HG03354 (cell line): ENCODE results near the gene IFNGR2.

Experiments
- ATAC-seq: cut with Tn5 transposase; IDR thresholded peaks from one replicate; pipeline ENCODE4 v1.9.1; 2021; ENCODE audit warnings: mild to moderate bottlenecking; ENCODE audit not compliant: unreplicated experiment, poor library complexity, severe bottlenecking

The IFNGR2 gene

DNA sequence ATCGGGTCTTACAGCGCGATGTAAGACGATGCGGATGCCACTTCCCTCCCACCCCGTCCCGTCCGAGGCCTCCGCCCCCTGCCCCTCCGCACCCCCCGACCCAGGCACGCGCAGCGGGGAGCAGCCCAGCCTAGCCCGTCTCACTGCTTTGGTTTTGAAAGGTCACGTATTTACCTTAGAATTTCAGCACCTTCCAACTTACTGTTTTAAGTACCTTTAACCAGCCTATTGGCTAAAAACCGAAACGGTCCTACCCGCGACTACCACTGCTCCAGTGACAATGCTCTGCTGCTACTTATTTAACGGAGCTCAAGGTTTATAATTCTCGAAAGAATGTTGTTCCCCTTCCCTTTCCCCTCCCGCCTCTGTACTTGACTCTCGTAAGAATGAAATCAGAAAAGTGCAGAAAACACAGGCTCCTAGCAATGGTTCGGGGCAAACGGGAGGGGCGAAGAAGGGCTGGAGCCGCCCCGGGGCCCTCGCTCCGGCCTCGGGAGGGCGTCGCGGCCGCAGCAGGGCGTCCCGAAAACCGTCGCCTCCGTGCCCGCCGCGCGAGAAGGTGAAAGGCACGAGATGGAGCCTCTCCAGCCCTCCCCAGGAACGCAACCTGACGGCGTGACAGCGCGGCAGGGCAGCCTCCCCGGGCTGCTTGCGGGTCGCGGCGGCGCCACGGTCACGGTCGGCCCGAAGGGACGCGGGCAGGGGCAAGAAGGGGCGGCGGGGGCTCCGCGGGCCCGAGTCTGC is 75.9 kb downstream of the IFNGR2 start:
- peak; percentile 32 for ATAC-seq

DNA sequence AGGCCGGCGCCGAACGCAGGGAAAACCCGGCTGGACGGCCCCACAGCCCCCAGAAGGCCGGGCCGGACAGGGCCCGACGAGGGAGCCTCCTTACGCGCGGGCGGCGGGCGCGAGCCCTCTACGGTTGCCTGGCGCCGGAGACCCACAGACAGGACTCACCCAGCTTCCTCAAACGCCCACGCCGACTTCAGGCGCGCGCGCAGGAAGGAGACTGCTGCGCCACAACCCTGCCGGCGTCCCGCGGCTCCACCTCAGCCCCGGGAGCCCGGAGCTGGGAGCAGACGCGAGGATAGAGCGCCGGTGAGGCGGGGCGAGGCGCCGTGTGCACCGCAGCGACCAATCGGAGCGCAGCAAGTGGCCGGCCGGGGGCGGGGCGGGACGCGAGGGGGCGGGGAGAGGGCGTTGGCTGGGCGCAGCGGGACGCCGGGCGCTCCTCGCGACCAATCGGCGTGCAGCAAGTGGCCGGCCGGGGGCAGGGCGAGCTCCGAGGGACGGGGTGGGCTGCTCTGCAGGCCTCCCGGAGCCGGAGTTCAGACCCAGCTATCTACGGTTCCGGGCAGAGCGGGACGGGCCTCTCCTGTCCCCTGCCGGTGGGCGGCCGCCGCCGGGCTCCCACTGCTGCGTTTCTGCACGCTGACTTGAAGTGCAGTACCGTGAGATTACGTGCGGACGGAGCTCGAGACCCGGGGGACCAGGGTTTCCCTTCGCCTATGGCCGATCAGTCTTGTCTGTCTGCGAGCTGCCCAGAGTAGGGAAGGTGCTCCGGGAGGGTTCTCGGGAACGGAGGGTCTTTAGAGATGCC is 76.7 kb downstream of the IFNGR2 start, which contains the start of gene TMEM50B:
Gene TMEM50B, minus strand, starts transcription at position 296 of the 802 bp plus-strand sequence. CDS start 11,089 bp downstream, outside the sequence.
- peak; percentile 88 for ATAC-seq

DNA sequence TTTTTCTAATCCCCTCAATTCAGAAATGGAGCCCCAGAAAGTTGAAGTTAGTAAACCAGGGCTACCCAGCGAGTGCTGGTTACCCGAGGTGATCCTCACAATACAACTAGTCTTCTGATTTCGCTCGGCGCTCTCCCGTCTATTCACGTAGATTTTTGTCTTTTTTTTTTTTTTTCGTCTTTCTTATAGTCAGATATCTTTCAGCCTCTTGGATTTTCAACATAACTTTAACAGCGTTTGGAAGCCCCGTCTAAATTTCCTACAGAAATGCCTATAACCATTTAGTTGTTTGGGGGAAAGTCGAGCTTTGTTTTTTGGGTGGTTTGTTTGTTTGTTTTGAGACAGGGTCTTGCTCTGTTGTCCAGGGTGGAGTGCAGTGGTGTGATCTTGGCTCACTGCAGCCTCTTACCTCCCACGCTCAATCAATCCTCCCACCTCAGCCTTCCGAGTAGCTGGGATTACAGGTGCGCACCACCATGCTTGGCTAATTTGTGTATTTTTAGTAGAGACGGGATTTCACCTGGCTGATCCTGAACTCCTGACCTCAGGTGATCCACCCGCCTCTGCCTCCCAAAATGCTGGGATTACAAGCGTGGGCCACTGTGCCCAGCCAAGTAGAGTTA is 77.4 kb downstream of the IFNGR2 start:
- ATAC-seq: no peak

DNA sequence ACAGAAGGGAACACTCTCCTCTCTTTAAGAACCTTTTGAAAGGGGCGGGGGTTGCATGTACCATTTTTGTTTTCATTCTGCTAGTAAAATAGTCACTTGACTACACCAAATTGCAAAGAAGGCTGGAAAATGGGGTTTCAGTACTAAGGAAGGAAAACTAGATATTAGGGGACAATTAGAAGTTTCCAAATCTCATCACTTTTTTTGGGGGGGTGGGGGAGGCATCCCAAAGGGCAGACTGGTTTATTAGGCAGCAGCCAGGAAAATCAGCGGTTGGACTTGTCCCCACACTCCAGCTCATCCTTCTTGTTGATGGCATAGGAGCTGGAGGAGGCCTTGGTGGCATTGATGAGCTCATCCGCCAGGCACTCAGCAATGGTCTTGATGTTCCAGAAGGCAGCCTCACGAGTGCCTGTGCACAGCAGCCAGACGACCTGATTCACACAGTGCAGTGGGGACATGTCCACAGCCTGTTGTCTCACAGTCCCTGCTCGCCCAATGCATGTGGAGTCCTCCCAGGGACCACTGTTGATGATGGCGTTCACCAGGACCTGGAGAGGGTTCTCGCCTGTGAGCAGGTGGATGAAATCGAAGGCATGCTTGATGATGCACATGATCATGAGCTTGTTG is 78.2 kb downstream of the IFNGR2 start:
- ATAC-seq: no peak
